22Rv1 (cell line): ENCODE data around the gene NFKB1.

ENCODE experiments used
- H3K27ac ChIP-seq: fragments of 450-650 bp; 2 replicates; pipeline ENCODE4 v1.5.1; 2017
- ZFX ChIP-seq: fragments of 450-650 bp; IDR thresholded peaks from 2 replicates; pipeline ENCODE4 v1.6.1; 2017; ENCODE audit warnings: antibody characterized with exemption, borderline replicate concordance
- TF ChIP-seq, protein P1 (sequence below): fragments of 450-650 bp; IDR thresholded peaks from 2 replicates; pipeline ENCODE4 v1.5.1; 2017; ENCODE audit warnings: mild to moderate bottlenecking

The NFKB1 gene

GRCh38 chr4:102541697-102542096, 40.5 kb downstream of the NFKB1 start:
- H3K27ac ChIP-seq, result no peak overlapping the region
- TF ChIP-seq, protein P1, sequence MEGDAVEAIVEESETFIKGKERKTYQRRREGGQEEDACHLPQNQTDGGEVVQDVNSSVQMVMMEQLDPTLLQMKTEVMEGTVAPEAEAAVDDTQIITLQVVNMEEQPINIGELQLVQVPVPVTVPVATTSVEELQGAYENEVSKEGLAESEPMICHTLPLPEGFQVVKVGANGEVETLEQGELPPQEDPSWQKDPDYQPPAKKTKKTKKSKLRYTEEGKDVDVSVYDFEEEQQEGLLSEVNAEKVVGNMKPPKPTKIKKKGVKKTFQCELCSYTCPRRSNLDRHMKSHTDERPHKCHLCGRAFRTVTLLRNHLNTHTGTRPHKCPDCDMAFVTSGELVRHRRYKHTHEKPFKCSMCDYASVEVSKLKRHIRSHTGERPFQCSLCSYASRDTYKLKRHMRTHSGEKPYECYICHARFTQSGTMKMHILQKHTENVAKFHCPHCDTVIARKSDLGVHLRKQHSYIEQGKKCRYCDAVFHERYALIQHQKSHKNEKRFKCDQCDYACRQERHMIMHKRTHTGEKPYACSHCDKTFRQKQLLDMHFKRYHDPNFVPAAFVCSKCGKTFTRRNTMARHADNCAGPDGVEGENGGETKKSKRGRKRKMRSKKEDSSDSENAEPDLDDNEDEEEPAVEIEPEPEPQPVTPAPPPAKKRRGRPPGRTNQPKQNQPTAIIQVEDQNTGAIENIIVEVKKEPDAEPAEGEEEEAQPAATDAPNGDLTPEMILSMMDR, result 0 out of 2 replicates have a peak, but pooled peaks have one; percentile 13
- TF ChIP-seq ZFX, result no peak

- TF ChIP-seq, protein P1, result no peak
- TF ChIP-seq ZFX, result no peak
- H3K27ac ChIP-seq, result no peak overlapping the region
These were observed 42.1 kb downstream of the NFKB1 start for GRCh38 chr4:102543030-102543928.

GRCh38 chr4:102546635-102547034, 45.5 kb downstream of the NFKB1 start:
- H3K27ac ChIP-seq, result no peak overlapping the region
- TF ChIP-seq ZFX, result no peak
- TF ChIP-seq, protein P1, result no peak

- no peak overlapping the region for H3K27ac ChIP-seq
- no peak for TF ChIP-seq ZFX
- TF ChIP-seq, protein P1, result no peak
These were observed 46.8 kb downstream of the NFKB1 start for GRCh38 chr4:102547973-102548372.

DNA sequence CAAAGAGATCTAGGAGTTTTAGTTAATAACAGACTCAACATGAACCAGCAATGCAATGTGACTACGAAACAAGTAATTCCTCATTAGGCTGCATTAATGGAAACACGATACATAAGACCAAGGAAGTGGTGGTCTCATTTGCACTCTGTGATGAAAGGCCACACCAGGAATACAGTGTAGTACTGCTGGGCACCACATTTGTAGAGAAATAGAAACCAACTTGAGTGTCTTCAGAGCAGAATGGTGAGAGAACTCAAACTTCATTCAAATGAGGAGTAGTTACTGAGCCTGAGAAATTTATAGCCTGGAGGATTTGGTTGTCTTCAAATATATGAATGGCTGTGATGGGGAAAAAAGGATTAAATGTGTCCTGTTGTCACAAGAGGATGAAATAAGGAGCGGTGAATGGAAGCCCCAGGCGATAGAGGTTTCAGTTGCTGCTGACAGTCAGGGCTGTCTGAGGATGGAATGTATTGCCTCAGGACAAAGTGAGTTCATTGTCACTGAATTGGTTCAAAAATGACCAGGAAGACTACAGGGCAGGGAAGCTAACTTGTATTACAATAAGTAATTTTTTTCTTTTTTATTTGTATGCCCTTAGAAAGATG, 50.9 kb downstream of the NFKB1 start:
- TF ChIP-seq ZFX, result no peak
- TF ChIP-seq, protein P1, result no peak
- H3K27ac ChIP-seq, result no peak overlapping the region

DNA sequence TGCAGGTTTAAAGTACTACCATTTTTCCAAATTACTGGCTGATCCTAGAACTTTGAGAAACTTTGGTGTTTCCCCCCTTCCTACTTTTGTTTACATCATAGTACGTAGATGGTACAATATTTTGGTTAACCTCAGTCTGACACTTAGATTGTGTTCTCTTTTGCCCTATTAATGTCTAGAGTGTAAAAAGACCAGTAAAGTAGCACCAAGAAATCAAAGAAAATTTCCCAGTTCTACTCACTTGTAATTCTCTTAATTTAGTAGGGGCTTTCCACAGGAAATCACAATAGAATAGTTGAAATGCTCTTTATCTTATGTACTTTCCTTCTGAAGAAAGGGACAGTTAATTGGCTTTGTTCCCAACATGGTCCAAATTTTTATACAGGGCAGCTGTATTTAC, 51.6 kb downstream of the NFKB1 start:
- TF ChIP-seq, protein P1, result no peak
- no peak for TF ChIP-seq ZFX
- H3K27ac ChIP-seq, result no peak overlapping the region

DNA sequence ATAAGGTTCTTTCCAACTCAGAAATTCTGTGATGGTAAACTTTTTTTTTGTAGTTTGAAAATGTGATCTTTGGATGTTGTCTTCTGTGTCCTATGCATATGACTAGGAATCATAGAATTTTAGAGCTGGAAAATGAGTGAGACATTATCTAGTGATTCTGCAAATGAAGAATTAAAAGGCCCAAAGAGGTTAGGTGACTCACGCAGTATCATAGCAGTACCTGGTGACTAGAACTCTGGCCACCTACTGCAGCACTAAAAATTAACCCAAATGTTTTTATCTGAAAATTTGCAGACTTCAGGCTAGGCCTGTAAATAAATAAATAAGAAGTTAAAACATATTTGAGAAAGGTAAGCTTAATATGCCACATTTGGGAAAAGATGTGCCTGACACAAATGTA, 52.8 kb downstream of the NFKB1 start:
- TF ChIP-seq, protein P1, result no peak
- TF ChIP-seq ZFX, result no peak
- no peak overlapping the region for H3K27ac ChIP-seq
